GM21360 (cell line): ENCODE results near the gene APRT.
"Not testable (repeated sequence)": the region's sequence is repeated elsewhere in the genome, so short reads cannot be mapped to it uniquely, and the experiment has no call there.

Source experiments
- ATAC-seq: cut with Tn5 transposase; IDR thresholded peaks from one replicate; pipeline ENCODE4 v1.9.1; 2021; ENCODE audit warnings: mild to moderate bottlenecking, moderate library complexity; ENCODE audit not compliant: unreplicated experiment

The APRT gene

DNA sequence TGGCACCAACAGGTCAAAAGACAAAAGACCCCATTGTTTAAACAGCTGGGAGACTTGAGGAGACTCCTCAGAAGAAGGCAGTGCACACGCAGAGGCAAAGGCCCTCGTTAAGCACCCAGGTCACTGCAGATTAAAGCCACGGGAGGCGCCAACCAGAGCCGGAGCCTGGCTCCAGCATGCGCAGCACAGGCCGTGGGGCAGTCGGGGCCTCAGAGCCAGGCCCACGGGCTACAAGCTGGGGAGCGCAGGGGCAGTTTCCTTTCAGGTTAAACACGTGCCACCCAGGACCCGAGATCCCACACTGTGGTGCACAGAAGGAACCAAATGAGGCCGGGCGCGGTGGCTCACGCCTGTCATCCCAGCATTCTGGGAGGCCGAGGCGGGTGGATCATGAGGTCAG lies 35.9 kb downstream of the APRT start:
- no peak for ATAC-seq

DNA sequence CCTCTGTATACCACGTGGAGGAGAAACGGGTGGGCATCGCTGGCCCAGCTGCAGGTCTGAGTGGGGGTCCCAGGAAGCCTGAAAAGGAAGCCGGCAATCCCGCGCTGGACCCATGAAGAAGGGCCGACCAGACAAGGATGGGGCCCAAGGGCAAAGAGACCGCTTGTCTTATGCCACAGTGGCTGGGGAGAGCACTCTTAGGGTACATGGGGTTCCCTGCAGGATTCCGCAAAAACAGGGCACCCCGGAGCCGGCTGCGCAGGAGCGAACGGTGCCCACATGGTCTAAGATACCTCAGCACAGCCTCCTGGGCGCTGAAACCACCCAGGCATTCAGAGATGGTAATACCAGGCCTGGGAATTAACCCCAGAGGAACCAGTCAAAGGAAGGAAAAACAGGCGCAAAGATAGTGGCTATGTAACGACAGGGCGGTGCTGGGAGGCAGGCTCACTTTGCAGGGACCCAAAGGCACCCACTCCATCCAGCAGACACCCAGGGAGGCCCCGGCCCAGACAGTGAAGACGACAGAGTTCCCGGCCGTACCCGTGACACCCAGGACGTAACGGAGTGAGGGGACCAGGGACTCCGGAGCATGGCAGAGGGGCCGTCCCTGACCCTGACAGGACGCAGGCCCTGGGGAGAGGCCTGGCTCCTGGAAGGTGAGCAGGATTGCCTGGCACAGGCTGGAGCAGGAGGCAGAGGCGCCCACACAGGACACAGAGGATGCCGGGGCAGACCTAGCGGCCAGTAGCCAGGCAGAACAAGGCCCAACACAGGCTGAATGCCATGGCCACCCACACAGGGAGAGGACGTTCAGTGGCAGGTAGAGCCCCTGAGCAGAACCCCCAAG lies 37.0 kb downstream of the APRT start:
- no peak for ATAC-seq

DNA sequence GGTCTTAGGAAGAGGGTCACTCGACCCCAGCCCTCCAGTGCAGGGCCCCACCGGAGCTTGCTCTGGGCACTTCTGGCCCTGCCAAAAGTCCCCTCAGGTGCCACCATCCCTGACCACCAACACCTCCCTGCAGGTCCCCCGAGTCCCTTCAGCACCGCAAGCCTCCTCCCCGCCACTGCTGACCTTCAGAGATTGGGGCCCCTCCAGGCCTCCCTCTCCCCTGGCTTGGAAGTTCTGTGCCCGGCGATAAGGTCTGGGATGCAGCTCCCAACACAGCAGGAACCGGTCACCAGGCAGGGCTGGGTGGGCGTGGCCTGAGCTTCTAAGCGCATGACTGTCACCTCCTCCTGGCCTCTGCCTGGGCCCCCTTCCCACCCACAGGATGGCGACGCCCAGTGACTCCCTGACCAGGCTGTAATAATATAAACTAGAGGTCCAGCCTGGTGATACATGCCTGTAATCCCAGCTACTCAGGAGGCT lies 37.9 kb downstream of the APRT start:
- ATAC-seq: no peak

DNA sequence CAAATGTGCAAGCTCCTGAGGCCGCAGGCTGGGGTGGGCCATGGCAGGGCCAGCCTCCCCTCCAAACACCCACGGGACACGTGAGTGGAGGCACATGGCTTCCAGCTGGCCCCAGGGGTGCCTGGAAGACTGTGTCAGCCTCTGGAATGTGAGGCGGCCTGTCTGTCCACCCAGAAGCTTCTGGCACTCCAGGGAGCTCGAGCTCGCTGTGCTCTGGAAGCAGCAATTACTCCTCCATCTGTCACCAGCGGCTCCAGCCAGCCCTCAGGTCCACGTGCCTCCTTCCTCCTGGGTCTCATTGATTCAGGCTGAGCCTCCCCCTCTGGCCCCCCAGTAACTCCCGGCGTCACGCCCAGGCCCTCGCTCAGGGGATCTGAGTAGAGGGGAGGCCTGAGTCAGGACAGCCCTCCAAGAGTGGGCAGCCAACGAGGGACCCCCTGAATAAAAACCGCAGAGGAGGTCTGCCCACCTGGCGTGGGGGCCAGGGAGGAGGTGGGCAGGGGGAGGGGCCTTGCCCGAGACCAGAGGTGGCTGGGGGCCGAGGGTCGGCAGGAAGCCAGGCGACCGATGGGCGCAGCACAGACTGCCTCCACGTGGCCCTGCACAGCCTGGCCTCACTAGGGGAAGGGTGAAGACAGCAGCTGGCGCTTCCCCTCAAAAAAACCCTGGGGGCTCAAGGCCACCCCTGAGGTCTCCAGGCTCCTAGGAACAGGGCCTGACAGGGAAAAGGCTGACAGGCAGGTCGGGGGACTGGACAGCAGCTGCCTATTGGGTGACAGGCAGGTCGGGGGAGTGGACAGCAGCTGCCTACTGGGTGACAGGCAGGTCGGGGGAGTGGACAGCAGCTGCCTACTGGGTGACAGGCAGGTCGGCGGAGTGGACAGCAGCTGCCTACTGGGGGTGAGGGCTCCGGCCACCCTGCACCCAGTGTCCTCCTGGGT lies 38.6 kb downstream of the APRT start:
- ATAC-seq: no peak

DNA sequence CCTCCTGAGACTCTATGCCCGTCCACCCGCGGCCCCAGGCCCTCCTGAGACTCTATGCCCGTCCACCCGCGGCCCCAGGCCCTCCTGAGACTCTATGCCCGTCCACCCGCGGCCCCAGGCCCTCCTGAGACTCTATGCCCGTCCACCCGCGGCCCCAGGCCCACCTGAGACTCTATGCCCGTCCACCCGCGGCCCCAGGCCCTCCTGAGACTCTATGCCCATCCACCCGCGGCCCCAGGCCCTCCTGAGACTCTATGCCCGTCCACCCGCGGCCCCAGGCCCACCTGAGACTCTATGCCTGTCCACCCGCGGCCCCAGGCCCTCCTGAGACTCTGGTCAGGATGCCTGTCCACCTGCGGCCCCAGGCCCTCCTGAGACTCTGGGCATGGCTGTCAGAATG lies 39.9 kb downstream of the APRT start:
- not testable (repeated sequence) for ATAC-seq

DNA sequence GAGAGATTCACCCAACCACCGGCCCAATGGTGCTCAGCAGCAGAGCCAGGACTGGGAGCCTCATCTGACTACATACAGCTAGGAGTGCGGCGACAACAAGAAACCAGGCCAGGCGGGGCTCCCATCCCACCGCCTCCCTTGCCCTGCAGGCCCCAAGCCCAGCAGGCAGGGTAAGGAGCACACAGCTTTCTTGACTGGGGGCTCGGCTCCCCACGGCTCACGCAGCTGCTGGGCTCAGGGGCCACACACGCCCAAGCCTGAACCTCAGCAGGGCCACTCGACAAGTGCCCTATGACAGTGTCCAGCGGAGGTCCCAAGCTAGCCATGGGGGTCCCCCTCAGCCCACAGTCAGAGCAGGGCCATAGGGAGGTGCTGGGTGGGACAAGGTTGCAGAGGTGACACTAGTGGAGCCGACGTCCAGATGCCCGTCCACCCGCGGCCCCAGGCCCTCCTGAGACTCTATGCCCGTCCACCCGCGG lies 40.4 kb downstream of the APRT start:
- no peak for ATAC-seq

DNA sequence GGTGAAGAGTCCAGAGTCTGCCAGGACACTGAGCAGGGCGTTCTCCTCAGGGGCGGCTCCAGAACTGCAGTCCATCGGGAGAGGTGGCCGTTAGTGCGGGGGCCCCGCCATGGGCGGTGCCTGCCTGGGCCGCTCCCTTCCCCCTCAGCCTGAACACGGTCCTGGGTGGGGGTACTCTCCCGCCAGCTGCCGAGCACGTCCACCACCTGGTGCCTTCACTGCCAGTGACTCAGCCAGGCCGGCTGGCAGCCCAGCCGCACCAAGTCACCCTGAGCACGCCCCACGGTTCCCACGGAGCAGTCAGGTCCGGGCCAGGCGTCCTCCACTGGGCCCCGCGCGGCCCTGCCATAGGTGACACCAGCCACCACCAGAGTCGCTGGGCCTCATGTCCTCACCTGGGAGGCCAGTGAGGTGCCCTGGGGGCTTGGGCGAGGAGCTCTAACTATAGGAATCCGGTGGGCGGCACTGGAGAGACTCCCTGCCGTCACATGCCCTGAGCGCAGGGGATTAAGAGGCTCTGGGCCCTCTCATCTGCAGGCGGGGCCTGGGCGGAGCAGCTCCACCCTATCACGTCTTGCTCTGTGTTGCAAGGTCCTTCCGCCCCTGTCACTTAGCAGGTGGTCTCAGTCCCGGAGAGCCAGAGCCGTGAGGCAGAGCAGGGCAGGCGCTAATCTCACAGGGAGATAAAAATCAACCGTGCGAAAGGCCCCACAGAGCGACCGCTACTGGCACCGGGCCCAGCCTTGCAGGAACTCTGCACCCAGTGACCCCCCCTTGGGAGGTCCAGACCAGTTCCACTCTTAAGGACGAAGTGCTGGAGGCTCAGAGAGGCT lies 41.1 kb downstream of the APRT start:
- ATAC-seq: no peak

DNA sequence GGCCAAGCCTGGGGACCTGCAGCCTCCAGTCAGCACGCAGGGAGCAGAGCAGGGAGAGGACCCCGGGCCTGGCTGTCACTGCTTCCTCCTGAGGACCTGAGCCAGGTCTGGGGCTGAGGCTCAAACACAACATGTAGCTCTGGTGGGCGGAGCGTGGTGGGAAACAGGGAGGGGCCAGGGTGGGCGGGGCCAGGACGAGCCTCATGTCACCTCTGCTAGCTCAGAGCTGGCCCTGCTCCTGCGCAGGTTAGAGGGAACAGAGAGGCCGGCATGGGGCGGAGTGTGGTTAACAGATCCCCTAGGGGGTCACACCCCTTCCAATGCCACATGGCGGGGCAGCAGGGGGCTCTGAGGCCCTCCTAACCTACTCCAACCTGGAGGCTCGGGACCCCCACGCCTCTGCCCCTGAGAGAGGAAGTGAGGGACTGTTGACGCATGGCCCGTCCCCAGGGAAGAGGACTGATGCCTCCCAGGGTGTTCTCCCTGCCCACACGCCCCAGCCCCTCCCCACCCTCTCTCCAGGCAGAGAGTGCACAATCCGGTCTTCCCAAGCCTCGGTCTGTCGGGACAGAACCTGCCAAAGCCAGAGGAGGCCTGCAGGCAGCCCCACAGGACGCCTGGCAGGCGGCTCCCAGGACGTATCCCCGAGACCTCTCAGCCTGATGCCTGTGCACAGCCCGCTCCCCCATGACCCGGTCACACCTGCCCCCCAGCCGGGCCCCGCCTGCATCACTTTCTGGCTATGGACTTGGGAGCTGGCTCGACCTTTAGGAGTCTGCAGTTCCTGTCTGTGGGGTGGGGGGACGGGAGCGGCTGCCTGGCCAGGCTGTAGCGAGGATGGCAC lies 41.9 kb downstream of the APRT start:
- ATAC-seq: no peak

DNA sequence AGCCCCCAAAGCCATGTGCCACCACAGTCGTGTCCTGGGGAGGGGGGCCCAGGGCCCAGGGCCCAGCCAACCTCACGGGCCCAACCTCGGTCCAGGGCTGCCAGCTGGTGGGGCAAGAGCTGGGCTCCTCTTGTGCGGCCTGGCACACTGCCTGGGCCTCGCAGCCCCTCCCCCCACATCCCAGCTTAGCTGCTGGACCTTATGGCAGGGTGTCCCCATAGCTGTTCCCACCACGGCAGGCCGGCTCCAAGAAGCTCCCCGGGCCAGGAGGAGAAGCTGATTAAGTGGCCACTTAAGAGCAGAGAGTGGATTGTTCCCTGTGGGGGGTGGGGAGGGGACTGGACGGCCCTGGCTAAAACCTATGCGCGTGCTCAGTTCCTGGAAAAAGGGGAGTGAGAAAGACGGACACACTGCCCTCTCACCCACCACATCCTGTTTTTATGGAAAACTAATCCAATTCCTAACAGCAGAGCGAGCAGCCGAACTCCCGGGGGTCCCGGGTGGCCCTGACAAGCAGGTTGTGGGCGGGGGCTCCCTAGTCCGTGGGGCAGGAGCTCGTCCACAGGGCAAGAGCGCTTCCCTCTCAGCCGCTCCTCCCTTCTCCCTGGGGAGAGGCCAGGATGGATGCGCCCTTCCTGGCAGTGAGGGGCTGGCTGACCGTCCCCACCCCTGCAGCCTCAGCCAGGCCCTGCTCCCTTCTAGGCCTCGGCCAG lies 43.5 kb downstream of the APRT start:
- ATAC-seq: no peak

DNA sequence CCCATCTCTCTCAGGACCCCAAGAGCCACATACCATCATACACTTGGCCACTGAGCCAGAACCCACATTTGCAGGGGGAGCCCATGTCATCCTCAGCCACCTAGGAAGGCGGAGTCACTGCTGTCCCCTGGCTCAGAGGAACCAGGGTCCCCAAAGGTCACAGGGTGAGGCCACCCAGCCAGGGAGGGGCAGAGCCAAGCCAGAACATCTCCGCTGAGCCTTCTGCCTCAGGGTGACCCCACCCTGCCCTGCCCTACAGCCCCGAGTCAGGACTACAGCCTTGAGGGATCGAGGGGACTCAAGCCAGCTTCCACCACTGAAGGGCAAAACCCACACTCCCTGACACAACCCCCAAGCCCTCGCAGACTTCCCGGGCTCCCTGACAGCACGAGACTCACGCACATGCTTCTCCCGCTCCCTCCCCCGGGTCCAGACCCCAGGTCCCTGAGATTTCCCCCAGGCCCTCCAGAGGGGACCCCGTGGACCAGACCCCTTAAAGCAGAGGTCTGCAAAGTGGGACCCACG lies 44.1 kb downstream of the APRT start:
- no peak for ATAC-seq

DNA sequence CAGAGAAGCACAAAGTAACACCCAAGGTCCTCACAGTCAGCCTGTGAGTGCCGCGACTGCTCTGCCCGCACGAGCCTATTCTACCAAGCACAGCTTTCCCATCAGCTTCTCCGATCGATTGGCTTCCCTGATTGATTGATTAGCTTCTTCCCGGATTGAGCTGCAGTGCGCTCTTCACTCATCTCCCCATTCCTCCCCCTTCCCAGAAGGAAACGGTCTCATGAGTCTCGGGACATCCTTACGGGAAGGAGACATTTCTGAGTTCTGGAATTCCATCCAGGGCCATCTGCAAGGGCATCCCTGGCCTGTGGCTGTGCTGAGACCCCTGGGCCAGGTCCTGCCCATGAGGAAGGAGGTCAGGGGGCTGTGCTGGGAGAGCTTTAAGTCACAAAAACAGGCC lies 44.8 kb downstream of the APRT start:
- ATAC-seq: no peak

DNA sequence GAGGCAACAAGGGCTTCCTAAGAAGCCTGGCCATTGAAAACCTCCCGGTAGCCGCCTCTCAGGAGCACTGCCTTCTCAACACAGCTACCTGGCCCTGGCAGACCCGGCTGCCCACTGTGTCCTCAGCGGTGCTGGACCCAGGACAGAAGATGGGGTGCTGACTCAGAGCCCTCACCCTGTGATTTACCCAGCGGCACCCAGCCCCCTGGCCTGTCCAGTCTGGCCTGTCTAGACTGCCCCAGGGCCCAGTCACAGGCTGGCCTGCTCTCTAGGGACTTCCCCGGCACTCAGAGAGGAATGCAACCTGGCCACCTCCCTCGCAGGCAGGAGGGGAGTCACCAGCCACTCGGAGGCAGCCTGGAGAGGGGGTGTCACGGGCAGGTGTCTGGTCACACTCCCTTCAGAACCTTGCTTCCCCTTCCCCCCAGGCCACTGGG lies 46.8 kb downstream of the APRT start:
- no peak for ATAC-seq

DNA sequence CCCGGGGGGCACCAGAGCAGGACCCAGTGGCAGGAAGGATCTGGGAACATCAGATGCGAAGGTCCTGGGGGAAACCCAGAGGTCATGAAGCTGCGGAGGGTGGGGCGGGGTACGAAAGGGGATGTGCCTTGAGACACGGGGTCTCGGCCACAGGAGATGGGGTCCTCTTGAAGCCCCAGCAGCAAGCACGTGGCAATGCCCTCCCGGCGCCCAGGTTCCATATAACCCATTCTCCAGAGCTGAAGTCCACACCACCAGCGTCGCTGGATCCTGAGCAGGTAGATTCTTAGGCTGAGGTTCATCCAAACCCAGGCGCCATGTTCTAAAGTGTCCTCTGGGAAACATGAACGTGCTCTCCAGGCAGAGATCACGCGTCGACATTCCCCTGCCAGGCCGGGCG lies 47.6 kb downstream of the APRT start:
- ATAC-seq: no peak

DNA sequence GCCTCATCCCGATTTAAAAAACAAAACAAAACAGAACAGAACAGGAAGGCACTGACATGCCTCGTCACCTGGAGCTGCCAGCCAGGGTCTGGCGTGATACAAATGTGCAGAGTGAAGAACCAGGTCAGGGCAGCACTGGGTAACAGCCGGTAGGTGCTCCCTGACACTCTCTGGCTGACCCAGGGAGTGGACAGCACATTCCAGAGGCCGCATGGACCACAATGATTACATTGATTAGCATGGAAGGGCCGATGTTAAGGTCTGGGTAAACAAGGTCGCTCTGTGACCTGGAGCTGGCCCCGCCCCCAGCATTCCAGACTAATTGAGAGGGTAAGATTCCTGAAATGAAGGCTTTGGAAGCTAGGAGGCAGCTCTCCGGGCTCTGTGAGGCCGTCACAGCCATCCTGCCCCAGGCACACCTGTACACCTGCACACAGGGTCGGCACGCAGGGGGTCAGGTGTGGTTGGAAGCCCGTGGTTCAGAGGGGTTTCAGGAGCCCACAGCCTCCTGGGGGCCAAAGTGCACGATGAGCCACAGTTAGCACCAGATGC lies 48.1 kb downstream of the APRT start:
- ATAC-seq: no peak

DNA sequence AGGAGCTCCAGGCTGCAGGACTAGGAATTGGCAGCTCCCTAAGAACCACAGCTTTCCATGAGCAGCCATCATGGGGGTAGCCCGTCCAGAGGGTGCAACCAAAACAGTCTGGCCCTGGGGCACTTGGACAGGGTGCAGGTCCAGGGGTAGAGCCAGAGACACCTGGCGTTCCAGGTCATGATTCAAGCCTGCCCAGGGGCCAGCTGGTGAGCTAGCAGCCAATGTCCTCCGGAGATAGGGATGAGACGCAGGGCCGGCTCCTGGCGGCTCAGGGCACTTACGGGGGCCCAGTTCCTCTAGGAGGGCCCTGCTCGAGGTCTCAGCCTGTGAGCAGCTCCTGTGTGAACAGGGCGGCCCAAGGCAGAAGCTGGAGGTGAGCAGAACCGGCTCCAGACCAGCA lies 48.8 kb downstream of the APRT start:
- no peak for ATAC-seq

DNA sequence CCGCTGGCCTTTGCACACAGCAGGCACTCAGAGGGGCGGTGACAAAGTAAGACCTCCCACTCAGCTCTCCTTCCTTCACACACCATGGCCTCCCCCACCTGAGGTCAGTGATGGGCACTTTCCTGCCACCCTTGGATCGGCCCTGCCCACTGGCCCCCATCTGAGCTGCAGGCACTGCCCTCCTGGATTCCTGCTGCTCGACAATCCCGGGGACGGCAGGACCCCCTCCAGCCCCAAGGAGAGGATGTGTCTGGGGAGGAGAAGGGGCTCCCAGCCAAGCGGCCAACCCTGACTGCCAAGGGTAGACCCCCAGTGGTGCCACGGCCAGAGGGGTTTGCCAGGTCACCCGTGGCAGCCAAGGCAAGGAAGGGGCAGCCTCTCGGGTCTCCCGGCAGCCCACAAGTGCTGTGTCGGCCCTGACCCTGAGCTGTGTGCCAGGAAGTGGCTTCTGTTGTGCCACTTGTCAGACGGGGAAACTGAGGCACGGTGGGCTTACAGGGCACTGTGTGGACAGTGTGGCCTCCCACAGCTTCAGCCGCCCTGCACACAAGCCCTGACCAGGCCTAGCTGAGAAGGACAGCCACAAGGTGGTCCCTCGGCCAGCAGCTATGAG lies 49.4 kb downstream of the APRT start:
- no peak for ATAC-seq

DNA sequence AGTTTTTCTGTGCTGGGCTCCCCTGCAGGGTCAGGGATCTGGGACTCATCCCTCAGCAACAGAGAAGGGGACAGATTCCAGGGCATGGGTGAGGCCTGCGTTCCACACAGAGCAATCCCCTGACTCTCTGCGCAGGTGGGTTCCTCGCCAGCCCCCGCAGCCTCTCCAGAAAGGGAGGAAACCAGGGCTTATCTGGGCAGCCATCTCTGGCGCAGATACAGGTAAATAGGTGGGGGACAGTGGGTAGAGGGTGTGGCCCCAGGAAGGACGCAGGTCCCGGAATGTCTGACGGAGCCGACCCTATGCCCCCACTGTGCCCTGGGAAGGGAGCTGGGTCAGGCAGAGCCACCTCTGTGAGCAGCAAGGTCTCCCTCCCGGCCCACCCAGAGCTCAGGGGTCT lies 49.9 kb downstream of the APRT start:
- ATAC-seq: no peak

DNA sequence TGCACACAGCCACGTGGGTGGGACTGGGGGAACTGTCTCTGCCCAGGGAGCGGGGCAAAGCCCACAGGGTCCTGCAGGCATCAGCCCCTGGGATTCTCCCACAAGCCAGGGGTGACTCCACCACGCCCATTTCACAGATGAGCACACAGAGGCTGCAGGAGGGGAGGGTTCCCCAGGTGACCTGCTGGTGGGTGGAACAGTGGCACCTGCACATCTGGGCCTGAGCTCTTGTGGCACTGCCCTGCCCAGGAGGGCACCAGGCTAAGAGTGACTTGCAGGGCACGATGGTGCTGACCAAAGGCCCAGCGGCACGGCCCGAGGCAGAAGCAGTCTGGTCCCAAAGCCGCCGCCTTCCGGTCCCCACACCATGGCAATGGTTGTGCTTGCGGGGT lies 50.6 kb downstream of the APRT start:
- no peak for ATAC-seq
